HG03103 (cell line): Measurements from ENCODE around the gene DAGLB.
"Not testable (repeated sequence)": the region's sequence is repeated elsewhere in the genome, so short reads cannot be mapped to it uniquely, and the experiment has no call there.

Experiments
- ATAC-seq: cut with Tn5 transposase; IDR thresholded peaks from one replicate; pipeline ENCODE4 v1.9.1; 2021; ENCODE audit warnings: low read depth; ENCODE audit not compliant: unreplicated experiment

DAGLB gene

GRCh38 chr7:6402041-6402440 is 45.7 kb downstream of the DAGLB start:
- no peak for ATAC-seq

GRCh38 chr7:6401536-6401935 is 46.2 kb downstream of the DAGLB start:
- ATAC-seq = no peak

DNA sequence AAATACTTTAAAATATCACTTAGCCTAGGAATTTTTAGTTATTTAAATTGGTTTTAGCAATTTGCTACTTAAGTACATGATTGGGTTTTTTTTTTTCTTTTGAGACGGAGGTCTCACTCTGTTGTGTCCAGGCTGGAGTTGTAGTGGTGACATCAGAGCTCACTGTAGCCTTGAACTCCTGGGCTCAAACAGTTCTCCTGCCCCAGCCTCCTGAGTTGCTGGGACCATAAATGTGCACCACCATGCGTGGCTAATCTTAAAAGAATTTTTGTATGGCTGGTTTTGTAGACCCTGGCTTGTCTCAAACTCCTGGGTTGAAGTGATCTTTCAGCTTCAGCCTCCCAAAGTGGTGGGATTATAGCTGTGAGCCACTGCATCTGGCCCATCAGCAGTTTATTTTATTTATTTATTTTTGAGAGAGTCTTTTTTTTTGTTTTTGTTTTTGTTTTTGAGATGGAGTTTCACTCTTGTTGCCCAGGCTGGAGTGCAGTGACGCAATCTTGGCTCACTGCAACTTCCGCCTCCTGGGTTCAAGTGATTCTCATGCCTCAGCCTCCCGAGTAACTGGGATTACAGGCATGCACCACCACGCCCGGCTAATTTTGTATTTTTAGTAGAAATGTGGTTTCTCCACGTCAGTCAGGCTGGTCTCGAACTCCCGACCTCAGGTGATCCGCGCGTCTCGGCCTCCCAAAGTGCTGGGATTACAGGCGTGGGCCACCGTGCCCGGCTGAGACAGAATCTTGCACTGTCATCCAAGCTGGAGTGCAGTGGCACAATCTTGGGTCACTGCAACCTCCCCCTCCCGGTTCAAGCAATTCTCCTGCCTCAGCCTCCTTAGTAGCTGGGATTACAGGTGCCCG is 47.3 kb downstream of the DAGLB start:
- not testable (repeated sequence) for ATAC-seq

DNA sequence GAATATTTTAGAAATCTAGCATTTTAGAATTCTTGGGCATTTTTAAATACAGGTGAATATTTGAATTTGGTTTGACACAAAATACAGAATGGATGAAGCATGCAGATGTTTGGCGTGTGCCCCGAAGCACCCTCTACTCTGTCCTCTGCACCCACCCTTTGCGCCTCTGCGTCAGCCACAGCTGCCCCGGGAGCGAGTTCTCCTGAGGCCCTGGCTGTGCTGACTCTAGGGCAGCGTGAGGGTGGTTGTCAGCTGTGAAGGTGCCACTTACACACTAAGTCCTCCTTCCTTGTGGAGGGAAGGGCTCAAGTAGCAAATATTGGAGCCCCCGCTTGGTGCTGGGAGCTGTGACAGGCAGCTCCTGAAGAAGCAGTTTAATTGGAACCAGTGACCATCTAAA is 48.4 kb downstream of the DAGLB start:
- no peak for ATAC-seq

- ATAC-seq = no peak
Observed at GRCh38 chr7:6398943-6399342, 48.8 kb downstream of the DAGLB start.

GRCh38 chr7:6397759-6398495 is 49.8 kb downstream of the DAGLB start:
- not testable (repeated sequence) for ATAC-seq

DNA sequence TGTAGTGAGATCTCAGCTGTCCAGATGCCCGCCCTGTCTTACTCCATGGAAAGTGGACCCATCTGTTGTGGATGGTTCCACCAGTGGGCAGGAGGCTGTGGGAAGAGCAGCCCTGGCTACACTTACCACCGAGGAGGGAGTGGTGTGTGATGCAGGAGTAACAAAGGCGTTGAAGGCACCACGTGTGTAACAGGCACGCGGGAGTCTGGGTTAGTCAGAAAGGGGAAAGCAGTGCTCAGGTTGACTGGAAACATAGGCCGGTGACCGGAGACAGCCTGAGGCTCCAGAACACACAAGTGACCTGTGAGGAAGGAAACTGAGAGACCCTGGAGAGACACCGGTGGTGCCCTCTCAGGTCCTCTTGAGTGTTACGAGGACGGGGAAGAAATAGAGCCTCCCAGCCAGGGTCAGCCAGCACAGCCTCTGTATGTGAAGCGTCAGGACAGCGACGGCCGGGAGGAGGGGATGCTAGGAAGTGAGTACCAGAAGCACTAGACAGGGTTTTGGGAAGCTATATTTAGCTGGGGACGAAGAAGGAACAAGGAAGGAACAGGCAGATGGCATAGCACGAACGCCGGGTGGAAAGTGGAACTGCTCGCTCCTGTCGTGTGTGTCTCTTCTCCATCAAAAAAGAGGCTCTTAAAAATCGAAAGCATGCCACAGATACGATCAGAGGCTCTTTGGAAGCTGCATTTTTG is 51.7 kb downstream of the DAGLB start:
- ATAC-seq = no peak

DNA sequence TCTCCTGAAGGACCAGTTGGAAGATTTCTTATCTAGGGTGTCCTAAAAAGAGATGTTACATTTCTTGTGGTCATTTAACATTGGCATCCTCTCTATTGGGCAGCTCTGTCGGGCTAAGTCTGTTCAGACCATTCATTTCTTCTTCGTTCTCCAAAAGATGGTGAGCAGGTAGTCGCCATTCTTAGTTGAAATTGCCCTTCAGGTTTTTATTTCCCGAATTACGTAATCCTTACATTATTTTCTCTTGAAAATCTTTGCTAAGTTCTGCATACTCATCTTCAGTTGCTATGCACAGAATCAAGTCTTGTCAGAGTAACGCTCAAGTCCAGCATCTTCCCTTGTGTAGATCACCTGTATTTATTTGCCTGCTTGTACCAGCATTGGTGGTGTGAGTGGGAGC is 53.6 kb downstream of the DAGLB start:
- ATAC-seq = no peak

GRCh38 chr7:6393667-6394056 is 54.1 kb downstream of the DAGLB start:
- no peak for ATAC-seq

DNA sequence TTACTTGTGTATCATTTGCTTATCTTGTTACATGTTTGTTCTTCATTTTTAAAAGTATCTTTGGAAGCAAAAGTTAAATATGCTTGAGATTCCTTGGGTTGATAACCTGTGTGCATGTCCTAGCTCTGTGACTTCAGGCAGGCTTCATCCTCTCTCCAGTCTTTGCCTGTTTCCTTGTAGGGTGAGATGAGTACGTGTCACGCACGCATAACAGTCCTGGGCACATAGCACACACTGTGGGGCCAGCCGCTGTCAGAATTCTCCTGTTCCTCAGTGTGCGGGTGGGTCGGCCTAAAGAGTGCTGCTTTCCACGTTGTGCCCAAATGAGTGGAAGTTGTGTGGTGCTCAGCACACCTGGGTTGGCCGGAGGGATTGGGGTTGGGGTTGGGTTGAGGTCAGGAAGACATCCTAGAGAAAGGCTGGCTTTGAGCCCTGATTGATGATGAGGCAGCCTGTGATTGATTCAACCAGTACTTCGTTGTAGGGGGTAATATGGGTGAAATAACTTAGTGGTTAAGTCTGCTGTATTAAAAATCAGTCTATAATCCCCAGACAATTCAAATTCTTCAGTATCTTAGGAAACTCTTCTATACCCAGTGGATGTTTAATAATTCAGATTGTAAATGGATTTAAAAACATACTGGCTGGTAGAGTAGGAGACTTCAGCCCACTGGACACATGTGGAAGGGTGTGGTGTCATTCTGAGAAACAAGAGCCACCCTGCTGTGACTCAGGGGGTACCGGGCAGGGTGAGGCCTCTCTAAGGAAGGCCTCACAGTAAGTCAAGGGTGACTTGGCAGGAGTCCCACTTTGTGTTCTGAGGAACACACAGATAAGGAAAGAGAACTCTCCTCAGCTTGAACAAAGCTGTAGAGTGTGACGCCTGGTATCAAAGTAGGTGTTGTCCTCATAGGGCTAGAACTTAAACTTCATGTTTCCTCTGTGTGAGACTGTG is 54.8 kb downstream of the DAGLB start:
- ATAC-seq = no peak

DNA sequence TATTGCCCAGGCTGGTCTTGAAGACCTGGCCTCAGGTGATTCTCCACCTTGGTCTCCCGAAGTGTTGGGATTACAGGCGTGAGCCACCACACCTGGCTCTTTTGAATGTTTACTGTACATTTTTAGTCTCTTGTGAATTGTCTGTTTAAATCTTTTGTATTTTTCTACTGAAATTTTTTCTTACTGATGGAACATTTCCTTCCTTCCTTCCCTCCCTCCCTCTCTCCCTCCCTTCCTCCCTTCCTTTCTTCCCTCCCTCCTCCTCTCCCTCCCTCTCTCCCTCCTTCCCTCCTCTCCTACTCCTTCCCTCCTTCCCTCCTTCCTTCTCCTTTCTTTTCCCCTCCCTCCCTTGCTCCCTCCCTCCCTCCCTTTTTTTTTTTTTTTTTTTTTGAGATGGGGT is 58.0 kb downstream of the DAGLB start:
- ATAC-seq = no peak

DNA sequence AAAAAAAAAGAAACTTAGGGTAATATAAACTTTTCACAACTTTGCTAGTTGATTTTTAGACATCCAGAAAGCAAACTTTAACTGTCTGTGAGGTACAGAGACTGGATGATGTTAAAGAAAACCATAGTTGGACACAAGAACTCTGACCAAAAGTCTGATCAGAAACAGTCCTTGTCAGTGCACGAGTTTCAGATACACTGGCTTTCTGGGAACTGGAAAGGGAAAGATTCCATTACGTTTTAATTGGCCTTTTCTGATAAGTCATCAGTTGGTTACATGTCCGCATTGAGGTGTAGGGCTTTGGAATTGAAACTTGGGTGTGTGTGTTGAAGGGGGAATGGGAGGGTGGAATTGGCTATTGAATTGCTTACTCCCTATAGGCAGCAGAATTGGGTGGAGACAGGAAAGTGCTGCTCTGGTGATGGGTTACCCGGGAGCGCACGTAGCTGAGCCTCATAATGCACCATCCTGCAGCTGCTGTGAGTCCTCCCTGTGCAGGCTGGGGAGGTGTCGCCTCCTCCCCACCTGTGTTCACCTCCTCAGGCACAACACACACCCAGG is 59.9 kb downstream of the DAGLB start:
- no peak for ATAC-seq

GRCh38 chr7:6386779-6387178 is 61.0 kb downstream of the DAGLB start:
- ATAC-seq = no peak

DNA sequence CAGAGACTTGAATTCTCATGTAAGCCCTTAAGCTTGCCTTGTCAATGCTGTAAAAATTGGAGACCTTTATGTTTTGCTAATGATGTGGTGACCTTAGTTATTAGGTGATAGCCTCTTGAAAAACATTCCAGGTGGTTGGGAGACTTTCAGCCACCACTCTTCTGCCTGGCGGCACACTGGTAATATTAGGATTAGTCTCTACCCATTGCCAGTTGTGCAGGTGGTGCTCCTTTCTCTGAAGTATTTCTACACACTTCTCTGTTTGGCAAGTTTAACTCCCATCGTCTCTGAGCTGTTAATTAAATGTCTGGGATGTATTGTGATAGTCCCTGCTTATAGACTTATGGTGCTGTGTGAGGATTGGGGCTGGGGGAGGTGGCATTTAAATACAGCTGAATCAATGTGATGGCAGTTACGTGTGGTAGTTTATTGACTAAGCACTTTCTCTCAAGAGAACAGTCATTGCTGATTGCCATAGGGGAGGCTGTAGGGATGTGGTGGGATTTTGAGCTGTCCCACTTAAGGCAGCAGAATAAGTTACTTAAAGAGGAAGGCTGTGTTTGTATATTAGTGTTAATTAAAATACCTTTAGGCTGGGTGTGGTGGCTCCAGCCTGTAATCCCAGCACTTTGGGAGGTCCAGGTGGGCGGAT is 61.7 kb downstream of the DAGLB start:
- no peak for ATAC-seq

- no peak for ATAC-seq
Observed at GRCh38 chr7:6385110-6385781, 62.5 kb downstream of the DAGLB start.

DNA sequence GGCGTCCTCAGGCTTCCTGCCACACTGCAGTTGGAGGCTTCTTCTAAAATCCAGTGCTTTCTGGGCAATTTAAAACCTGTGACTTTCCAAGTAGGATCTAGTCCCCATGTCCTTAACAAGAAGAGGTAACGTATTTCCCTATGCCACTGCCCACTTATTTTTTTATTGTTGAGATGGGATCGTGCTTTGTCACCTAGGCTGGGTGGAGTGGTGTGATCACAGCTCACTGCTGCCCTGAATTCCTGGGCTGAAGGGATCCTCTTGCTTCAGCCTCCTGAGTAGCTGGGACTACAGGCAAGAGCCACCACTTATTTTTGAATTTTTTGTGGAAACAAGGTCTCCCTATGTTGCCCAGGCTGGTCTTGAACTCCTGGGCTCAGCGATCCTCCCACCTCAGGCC is 63.4 kb downstream of the DAGLB start:
- ATAC-seq = no peak

- no peak for ATAC-seq
Observed at GRCh38 chr7:6382817-6383216, 64.9 kb downstream of the DAGLB start.

DNA sequence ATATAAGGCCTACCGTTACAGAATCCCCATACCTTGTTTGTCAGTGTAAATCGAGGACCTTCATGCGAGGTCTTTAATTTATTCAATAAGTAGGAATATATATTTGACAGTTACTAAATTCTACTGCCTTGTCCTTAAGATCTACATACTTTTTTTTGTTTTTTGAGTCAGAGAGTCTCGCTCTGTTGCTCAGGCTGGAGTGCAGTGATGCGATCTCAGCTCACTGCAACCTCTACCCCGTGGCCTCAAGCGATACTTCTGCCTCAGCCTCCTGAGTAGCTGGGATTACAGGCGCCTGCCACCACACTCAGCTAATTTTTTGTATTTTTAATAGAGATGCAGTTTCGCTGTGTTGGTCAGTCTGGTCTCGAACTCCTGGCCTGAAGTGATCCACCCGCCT is 65.9 kb downstream of the DAGLB start:
- not testable (repeated sequence) for ATAC-seq
